Hepatocyte (in vitro differentiated cells): ENCODE measurements around the gene CYP2B6. TPM values are rescaled to one million over a fixed set of nuclear protein-coding genes. Genes with fewer than 3 reads are reported as not detected.
"Not testable (repeated sequence)": the region's sequence is repeated elsewhere in the genome, so short reads cannot be mapped to it uniquely, and the experiment has no call there.

ENCODE experiments used
- DNase-seq: peaks from one replicate; pipeline ENCODE4 v3.0.0-alpha.2; 2016; ENCODE audit warnings: low spot score
- H2AFZ ChIP-seq: fragments of 200-600 bp; sonication (generic); 2 replicates; pipeline ENCODE4 v1.6.0; 2016; ENCODE audit warnings: antibody characterized with exemption, mild to moderate bottlenecking
- H3K27ac ChIP-seq: fragments of 200-600 bp; sonication (generic); 2 replicates; pipeline ENCODE4 v1.5.1; 2016; ENCODE audit warnings: mild to moderate bottlenecking
- H3K27me3 ChIP-seq: fragments of 200-600 bp; sonication (generic); 2 replicates; pipeline ENCODE4 v1.6.1; 2016
- H3K36me3 ChIP-seq: fragments of 200-600 bp; sonication (generic); replicated peaks from 2 replicates; pipeline ENCODE4 v1.5.1; 2016; ENCODE audit warnings: low read depth; ENCODE audit not compliant: insufficient read depth
- H3K4me1 ChIP-seq: fragments of 200-600 bp; sonication (generic); 2 replicates; pipeline ENCODE4 v1.5.1; 2016; ENCODE audit warnings: mild to moderate bottlenecking, moderate library complexity; ENCODE audit not compliant: insufficient read depth
- H3K4me2 ChIP-seq: fragments of 200-600 bp; sonication (generic); 2 replicates; pipeline ENCODE4 v1.6.0; 2016
- H3K4me3 ChIP-seq: fragments of 200-600 bp; sonication (generic); 2 replicates; pipeline ENCODE4 v1.5.1; 2016; ENCODE audit warnings: mild to moderate bottlenecking
- H3K79me2 ChIP-seq: fragments of 200-600 bp; sonication (generic); 2 replicates; pipeline ENCODE4 v1.6.0; 2017; ENCODE audit warnings: mild to moderate bottlenecking
- H3K9me2 ChIP-seq: fragments of 200-600 bp; sonication (generic); replicated peaks from 2 replicates; pipeline ENCODE4 v1.6.0; 2017; ENCODE audit warnings: mild to moderate bottlenecking; ENCODE audit not compliant: insufficient read depth
- H3K9me3 ChIP-seq: fragments of 200-600 bp; sonication (generic); 2 replicates; pipeline ENCODE4 v1.5.1; 2016; ENCODE audit warnings: low read depth, mild to moderate bottlenecking
- H4K20me1 ChIP-seq: fragments of 200-600 bp; sonication (generic); 2 replicates; pipeline ENCODE4 v1.6.0; 2016; ENCODE audit warnings: mild to moderate bottlenecking; ENCODE audit not compliant: insufficient read depth, poor library complexity, severe bottlenecking
- EZH2 ChIP-seq: fragments of 200-600 bp; sonication (generic); IDR thresholded peaks from 2 replicates; pipeline ENCODE4 v1.6.1; 2016; ENCODE audit warnings: antibody characterized with exemption, mild to moderate bottlenecking, borderline replicate concordance
- EZH2phosphoT487 ChIP-seq: fragments of 200-600 bp; sonication (generic); IDR thresholded peaks from one replicate; pipeline ENCODE4 v1.6.1; 2018; ENCODE audit warnings: antibody characterized with exemption, mild to moderate bottlenecking, low read depth, moderate library complexity; ENCODE audit not compliant: unreplicated experiment, severe bottlenecking
- WGBS: methylation state at CpG from one replicate; pipeline ENCODE4 v1.1.6; 2016; ENCODE audit warnings: low lambda C conversion rate; ENCODE audit errors: missing lambda C conversion rate; 5-methylcytosine and 5-hydroxymethylcytosine counted together
- polyA plus RNA-seq: library from polyadenylated mRNA; unstranded; fragments of >200 nt; fragmentation: Nextera tagmentation; extraction: Ambion mirVana; gene quantifications from 2 replicates; pipeline ENCODE4 v1.2.1, GENCODE V29; 2016
- total RNA-seq: library from RNA; depleted of rRNA; stranded (reverse); fragments of >200 nt; gene quantifications from 2 replicates; pipeline ENCODE4 v1.2.3, GENCODE V29; 2014
- TF ChIP-seq, protein P1 (sequence below): fragments of 200-600 bp; sonication (generic); IDR thresholded peaks from 2 replicates; pipeline ENCODE4 v1.5.1; 2016; ENCODE audit warnings: antibody characterized with exemption, mild to moderate bottlenecking; ENCODE audit not compliant: poor library complexity

Gene CYP2B6
- total and polyA plus RNA-seq, 2 experiments from 2014 or later: 0.88 to 1.2 TPM

DNA sequence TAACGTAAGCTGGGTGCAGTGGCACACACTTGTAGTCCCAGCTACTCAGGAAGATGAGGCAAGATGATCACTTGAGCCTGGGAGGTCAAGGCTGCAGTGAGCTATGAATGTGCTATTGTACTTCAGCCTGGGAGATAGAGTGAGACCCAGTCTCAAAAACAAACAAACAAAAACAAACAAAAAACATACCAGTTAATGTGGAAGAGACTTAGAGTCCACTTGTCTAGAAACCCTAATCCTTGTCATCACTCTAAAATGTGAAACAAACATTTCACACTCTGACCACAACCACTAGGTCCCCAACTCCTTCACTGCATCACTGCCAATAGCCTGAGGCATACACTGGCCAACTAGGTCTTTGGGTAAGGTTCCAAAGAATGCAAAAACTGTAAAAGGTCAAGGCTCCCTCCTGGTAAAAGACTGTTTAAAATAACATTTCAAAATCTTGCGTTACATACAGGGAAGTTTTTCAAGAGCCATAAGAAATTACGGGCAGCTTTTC is 28.6 kb upstream of the CYP2B6 start:
- DNase-seq: no peak
- H3K79me2 ChIP-seq: no peaks in the 10 kb centered on the region
- no peaks in the 10 kb centered on the region for H3K9me2 ChIP-seq
- no peak overlapping the region for H3K27ac ChIP-seq
- H2AFZ ChIP-seq: no peak overlapping the region
- H3K4me3 ChIP-seq: no peak overlapping the region
- H3K4me1 ChIP-seq: no peaks in the 10 kb centered on the region
- H3K36me3 ChIP-seq: no peaks in the 10 kb centered on the region
- H3K9me3 ChIP-seq: no peaks in the 10 kb centered on the region
- no peak overlapping the region for H3K4me2 ChIP-seq
- 73% methylated on average over 3 of the region's 3 CpGs for WGBS
- no peak for TF ChIP-seq EZH2
- TF ChIP-seq, protein P1, sequence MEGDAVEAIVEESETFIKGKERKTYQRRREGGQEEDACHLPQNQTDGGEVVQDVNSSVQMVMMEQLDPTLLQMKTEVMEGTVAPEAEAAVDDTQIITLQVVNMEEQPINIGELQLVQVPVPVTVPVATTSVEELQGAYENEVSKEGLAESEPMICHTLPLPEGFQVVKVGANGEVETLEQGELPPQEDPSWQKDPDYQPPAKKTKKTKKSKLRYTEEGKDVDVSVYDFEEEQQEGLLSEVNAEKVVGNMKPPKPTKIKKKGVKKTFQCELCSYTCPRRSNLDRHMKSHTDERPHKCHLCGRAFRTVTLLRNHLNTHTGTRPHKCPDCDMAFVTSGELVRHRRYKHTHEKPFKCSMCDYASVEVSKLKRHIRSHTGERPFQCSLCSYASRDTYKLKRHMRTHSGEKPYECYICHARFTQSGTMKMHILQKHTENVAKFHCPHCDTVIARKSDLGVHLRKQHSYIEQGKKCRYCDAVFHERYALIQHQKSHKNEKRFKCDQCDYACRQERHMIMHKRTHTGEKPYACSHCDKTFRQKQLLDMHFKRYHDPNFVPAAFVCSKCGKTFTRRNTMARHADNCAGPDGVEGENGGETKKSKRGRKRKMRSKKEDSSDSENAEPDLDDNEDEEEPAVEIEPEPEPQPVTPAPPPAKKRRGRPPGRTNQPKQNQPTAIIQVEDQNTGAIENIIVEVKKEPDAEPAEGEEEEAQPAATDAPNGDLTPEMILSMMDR: no peak
- TF ChIP-seq EZH2phosphoT487: no peak
- no peaks in the 10 kb centered on the region for H4K20me1 ChIP-seq
- no peaks in the 10 kb centered on the region for H3K27me3 ChIP-seq

DNA sequence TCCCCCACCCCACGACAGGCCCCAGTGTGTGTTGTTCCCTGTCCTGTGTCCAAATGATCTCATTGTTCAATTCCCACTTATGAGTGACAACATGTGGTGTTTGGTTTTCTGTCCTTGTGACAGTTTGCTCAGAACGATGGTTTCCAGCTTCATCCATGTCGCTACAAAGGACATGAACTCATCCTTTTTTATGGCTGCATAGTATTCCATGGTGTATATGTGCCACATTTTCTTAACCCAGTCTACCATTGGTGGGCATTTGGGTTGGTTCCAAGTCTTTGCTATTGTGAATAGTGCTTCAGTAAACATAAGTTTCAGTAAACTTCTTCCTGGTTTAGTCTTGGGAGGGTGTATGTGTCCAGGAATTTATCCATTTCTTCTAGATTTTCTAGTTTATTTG is 26.7 kb upstream of the CYP2B6 start:
- H3K9me3 ChIP-seq, H3K4me2 ChIP-seq, H2AFZ ChIP-seq, H3K27me3 ChIP-seq, DNase-seq, H3K27ac ChIP-seq, H4K20me1 ChIP-seq, H3K4me3 ChIP-seq, H3K4me1 ChIP-seq, H3K9me2 ChIP-seq, H3K36me3 ChIP-seq, H3K79me2 ChIP-seq: not testable (repeated sequence)
- WGBS: 92% methylated on average over 3 of the region's 3 CpGs

- H3K4me1 ChIP-seq, DNase-seq, H3K79me2 ChIP-seq, H3K9me2 ChIP-seq, H3K27ac ChIP-seq, H4K20me1 ChIP-seq, H3K4me2 ChIP-seq, H3K4me3 ChIP-seq, H3K9me3 ChIP-seq, H3K27me3 ChIP-seq, H3K36me3 ChIP-seq, H2AFZ ChIP-seq: not testable (repeated sequence)
- WGBS: no CpG with 5 or more reads among the region's 35 CpGs
Observed at GRCh38 chr19:40965351-40965750, 25.7 kb upstream of the CYP2B6 start.

GRCh38 chr19:40966591-40966990 is 24.5 kb upstream of the CYP2B6 start:
- H4K20me1 ChIP-seq, H3K9me2 ChIP-seq, DNase-seq, H3K79me2 ChIP-seq, H3K4me1 ChIP-seq, H3K27ac ChIP-seq, H3K36me3 ChIP-seq, H3K27me3 ChIP-seq, H3K4me3 ChIP-seq, H3K4me2 ChIP-seq, H2AFZ ChIP-seq, H3K9me3 ChIP-seq: not testable (repeated sequence)
- 100% methylated on average over 8 of the region's 25 CpGs for WGBS

DNA sequence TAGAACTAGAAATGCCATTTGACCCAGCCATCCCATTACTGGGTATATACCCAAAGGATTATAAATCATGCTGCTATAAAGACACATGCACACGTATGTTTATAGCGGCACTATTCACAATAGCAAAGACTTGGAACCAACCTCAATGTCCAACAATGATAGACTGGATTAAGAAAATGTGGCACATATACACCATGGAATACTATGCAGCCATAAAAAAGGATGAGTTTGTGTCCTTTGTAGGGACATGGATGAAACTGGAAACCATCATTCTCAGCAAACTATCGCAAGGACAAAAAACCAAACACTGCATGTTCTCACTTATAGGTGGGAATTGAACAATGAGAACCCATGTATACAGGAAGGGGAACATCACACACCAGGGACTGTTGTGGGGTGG is 23.0 kb upstream of the CYP2B6 start:
- not testable (repeated sequence) for H3K4me2 ChIP-seq, H3K9me3 ChIP-seq, H3K36me3 ChIP-seq, H3K4me1 ChIP-seq, H3K27ac ChIP-seq, H3K27me3 ChIP-seq, DNase-seq, H3K79me2 ChIP-seq, H3K9me2 ChIP-seq, H2AFZ ChIP-seq, H4K20me1 ChIP-seq, H3K4me3 ChIP-seq
- 94% methylated on average over 3 of the region's 3 CpGs for WGBS

GRCh38 chr19:40969721-40970120 is 21.4 kb upstream of the CYP2B6 start:
- not testable (repeated sequence) for H3K27ac ChIP-seq, H3K27me3 ChIP-seq, H4K20me1 ChIP-seq, DNase-seq, H3K9me2 ChIP-seq, H3K79me2 ChIP-seq, H3K4me2 ChIP-seq, H3K4me3 ChIP-seq, H3K36me3 ChIP-seq, H3K9me3 ChIP-seq, H2AFZ ChIP-seq, H3K4me1 ChIP-seq
- 90% methylated on average over 4 of the region's 4 CpGs for WGBS

DNA sequence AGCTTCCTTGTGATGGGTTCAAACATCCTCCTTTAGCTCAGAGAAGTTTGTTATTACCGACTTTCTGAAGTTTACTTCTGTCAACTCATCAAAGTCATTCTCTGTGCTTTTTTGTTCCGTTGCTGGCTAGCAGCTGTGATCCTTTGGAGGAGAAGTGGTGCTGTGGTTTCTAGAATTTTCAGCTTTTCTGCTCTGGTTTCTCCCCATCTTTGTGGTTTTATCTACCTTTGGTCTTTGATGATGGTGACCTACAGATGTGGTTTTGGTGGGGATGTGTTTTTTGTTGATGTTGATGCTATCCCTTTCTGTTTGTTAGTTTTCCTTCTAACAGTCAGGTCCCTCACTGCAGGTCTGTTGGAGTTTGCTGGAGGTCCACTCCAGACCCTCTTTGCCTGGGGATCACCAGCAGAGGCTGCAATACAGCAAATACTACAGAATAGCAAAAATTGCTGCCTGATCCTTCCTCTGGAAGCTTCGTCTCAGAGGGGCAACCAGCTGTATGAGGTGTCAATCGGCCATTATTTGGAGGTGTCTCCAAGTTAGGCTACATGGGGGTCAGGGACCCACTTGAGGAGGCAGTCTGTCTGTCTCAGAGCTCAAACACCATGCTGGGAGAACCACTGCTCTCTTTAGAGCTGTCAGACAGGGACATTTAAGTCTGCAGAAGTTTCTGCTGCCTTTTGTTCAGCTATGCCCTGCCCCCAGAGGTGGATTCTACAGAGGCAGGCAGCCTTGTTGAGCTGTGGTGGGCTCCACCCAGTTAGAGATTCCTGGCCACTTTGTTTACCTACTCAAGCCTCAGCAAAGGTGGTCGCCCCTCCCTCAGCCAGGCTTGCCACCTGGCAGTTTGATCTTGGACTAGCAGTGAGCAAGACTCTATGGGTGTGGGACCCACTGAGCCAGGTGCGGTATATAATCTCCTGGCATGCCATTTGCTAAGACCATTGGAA is 20.4 kb upstream of the CYP2B6 start:
- H3K27me3 ChIP-seq, H3K4me1 ChIP-seq, H4K20me1 ChIP-seq, DNase-seq, H3K36me3 ChIP-seq, H3K9me2 ChIP-seq, H3K9me3 ChIP-seq, H3K27ac ChIP-seq, H3K79me2 ChIP-seq, H3K4me3 ChIP-seq, H3K4me2 ChIP-seq, H2AFZ ChIP-seq: not testable (repeated sequence)
- WGBS: 86% methylated on average over 6 of the region's 6 CpGs
